SK-N-SH treated with all-trans-retinoic acid at 6 μM for 48 hours (cell line): ENCODE data around the gene GLYR1.

Source experiments
- ATAC-seq: fragments of 200-7000 bp; cut with Tn5 transposase; 3 replicates; pipeline ENCODE4 v1.9.1; 2020; ENCODE audit warnings: mild to moderate bottlenecking, moderate library complexity
- ARNTL ChIP-seq: fragments of 450-650 bp; formaldehyde crosslinking; IDR thresholded peaks from 2 replicates; pipeline ENCODE4 v1.5.0; 2020; ENCODE audit warnings: low read depth, mild to moderate bottlenecking, moderate library complexity, borderline replicate concordance
- BACH2 ChIP-seq: fragments of 250-450 bp; sonication (Bioruptor Pico); IDR thresholded peaks from 2 replicates; pipeline ENCODE4 v1.9.0; 2021; ENCODE audit warnings: mild to moderate bottlenecking, borderline replicate concordance
- CREB5 ChIP-seq: fragments of 250-450 bp; sonication (Bioruptor Pico); IDR thresholded peaks from 2 replicates; pipeline ENCODE4 v1.5.1; 2020; ENCODE audit warnings: low read depth, mild to moderate bottlenecking, moderate library complexity
- CSRNP3 ChIP-seq: fragments of 250-450 bp; sonication (Bioruptor Pico); IDR thresholded peaks from 2 replicates; pipeline ENCODE4 v1.5.1; 2021; ENCODE audit warnings: mild to moderate bottlenecking, moderate library complexity
- GLIS3 ChIP-seq: fragments of 250-450 bp; sonication (Bioruptor Pico); IDR thresholded peaks from 2 replicates; pipeline ENCODE4 v1.5.0; 2020; ENCODE audit warnings: mild to moderate bottlenecking, moderate library complexity
- ISL1 ChIP-seq: fragments of 250-450 bp; sonication (Bioruptor Pico); IDR thresholded peaks from 2 replicates; pipeline ENCODE4 v2.1.2; 2022; ENCODE audit warnings: mild to moderate bottlenecking, moderate library complexity
- OSR1 ChIP-seq: fragments of 250-450 bp; sonication (Bioruptor Pico); IDR thresholded peaks from 2 replicates; pipeline ENCODE4 v1.8.0; 2022; ENCODE audit warnings: moderate library complexity, mild to moderate bottlenecking, inconsistent platforms
- PATZ1 ChIP-seq: fragments of 250-450 bp; sonication (Bioruptor Pico); IDR thresholded peaks from 2 replicates; pipeline ENCODE4 v1.8.0; 2020; ENCODE audit warnings: mild to moderate bottlenecking, moderate library complexity, borderline replicate concordance
- POU6F1 ChIP-seq: fragments of 250-450 bp; sonication (Bioruptor Pico); IDR thresholded peaks from 2 replicates; pipeline ENCODE4 v1.8.0; 2021; ENCODE audit warnings: low read depth, mild to moderate bottlenecking, moderate library complexity, borderline replicate concordance
- RARB ChIP-seq: fragments of 250-450 bp; sonication (Bioruptor Pico); IDR thresholded peaks from 2 replicates; pipeline ENCODE4 v1.8.0; 2021; ENCODE audit warnings: mild to moderate bottlenecking, moderate library complexity
- TCF4 ChIP-seq: fragments of 250-450 bp; sonication (Bioruptor Pico); IDR thresholded peaks from 2 replicates; pipeline ENCODE4 v1.8.0; 2021; ENCODE audit warnings: mild to moderate bottlenecking, moderate library complexity, borderline replicate concordance
- TOX ChIP-seq: fragments of 250-450 bp; sonication (Bioruptor Pico); IDR thresholded peaks from 2 replicates; pipeline ENCODE4 v1.8.0; 2021; ENCODE audit warnings: mild to moderate bottlenecking, moderate library complexity, borderline replicate concordance
- TSHZ2 ChIP-seq: fragments of 250-450 bp; sonication (Bioruptor Pico); IDR thresholded peaks from 2 replicates; pipeline ENCODE4 v1.5.0; 2020; ENCODE audit warnings: mild to moderate bottlenecking, moderate library complexity
- ZC3H10 ChIP-seq: fragments of 250-450 bp; sonication (Bioruptor Pico); IDR thresholded peaks from 2 replicates; pipeline ENCODE4 v1.5.1; 2021; ENCODE audit warnings: mild to moderate bottlenecking, moderate library complexity
- ZFP3 ChIP-seq: fragments of 250-450 bp; sonication (Bioruptor Pico); IDR thresholded peaks from 2 replicates; pipeline ENCODE4 v1.5.0; 2020; ENCODE audit warnings: mild to moderate bottlenecking, moderate library complexity
- ZFP30 ChIP-seq: fragments of 450-650 bp; formaldehyde crosslinking; IDR thresholded peaks from 2 replicates; pipeline ENCODE4 v1.5.0; 2022; ENCODE audit warnings: mild to moderate bottlenecking, moderate library complexity
- ZNF565 ChIP-seq: fragments of 450-650 bp; formaldehyde crosslinking; conservative IDR thresholded peaks from 2 replicates; pipeline ENCODE4 v1.5.0; 2020; ENCODE audit warnings: low read depth, mild to moderate bottlenecking, moderate library complexity
- ZNF8 ChIP-seq: fragments of 450-650 bp; formaldehyde crosslinking; IDR thresholded peaks from 2 replicates; pipeline ENCODE4 v1.5.0; 2020; ENCODE audit warnings: mild to moderate bottlenecking, moderate library complexity

GLYR1 gene

GRCh38 chr16:4765511-4766474 lies 81.3 kb downstream of the GLYR1 start:
- no peak for TF ChIP-seq ZNF565 (CRISPR knock-in tag)
- no peak for TF ChIP-seq ZNF8 (CRISPR knock-in tag)
- no peak for TF ChIP-seq PATZ1 (CRISPR knock-in tag)
- no peak for TF ChIP-seq ZC3H10 (CRISPR knock-in tag)
- no peak for TF ChIP-seq ISL1
- no peak for TF ChIP-seq CREB5 (CRISPR knock-in tag)
- no peak for TF ChIP-seq TOX (CRISPR knock-in tag)
- TF ChIP-seq TCF4: no peak
- no peak for TF ChIP-seq ZFP30 (CRISPR knock-in tag)
- no peak for TF ChIP-seq ZFP3 (CRISPR knock-in tag)
- TF ChIP-seq, all 23 proteins: peak for 0
- no peak for ATAC-seq

GRCh38 chr16:4763791-4764190 lies 83.3 kb downstream of the GLYR1 start:
- no peak for ATAC-seq

GRCh38 chr16:4762205-4762604 lies 84.9 kb downstream of the GLYR1 start:
- no peak for TF ChIP-seq CSRNP3
- TF ChIP-seq, all 23 proteins: peak for 0
- no peak for ATAC-seq

More at GRCh38 chr16:4763791-4764190, 83.3 kb downstream of the GLYR1 start:
- no peak for TF ChIP-seq BACH2
- TF ChIP-seq TOX (CRISPR knock-in tag): no peak
- no peak for TF ChIP-seq RARB (CRISPR knock-in tag)
- no peak for TF ChIP-seq ARNTL (CRISPR knock-in tag)
- no peak for TF ChIP-seq OSR1 (CRISPR knock-in tag)
- no peak for TF ChIP-seq GLIS3 (CRISPR knock-in tag)
- TF ChIP-seq ISL1: no peak
- TF ChIP-seq POU6F1 (CRISPR knock-in tag): no peak
- no peak for TF ChIP-seq CREB5 (CRISPR knock-in tag)
- TF ChIP-seq, all 23 proteins: peak for 0

GRCh38 chr16:4760221-4760910 lies 86.7 kb downstream of the GLYR1 start:
- TF ChIP-seq TSHZ2 (CRISPR knock-in tag): no peak
- ATAC-seq: no peak
